ENCODE measurements around the gene XKR7. TPM values are rescaled to one million over a fixed set of nuclear protein-coding genes. Genes with fewer than 3 reads are reported as not detected.

Gene XKR7
- total RNA-seq, 1 donor from 2014 or later = 0.17 TPM

DNA sequence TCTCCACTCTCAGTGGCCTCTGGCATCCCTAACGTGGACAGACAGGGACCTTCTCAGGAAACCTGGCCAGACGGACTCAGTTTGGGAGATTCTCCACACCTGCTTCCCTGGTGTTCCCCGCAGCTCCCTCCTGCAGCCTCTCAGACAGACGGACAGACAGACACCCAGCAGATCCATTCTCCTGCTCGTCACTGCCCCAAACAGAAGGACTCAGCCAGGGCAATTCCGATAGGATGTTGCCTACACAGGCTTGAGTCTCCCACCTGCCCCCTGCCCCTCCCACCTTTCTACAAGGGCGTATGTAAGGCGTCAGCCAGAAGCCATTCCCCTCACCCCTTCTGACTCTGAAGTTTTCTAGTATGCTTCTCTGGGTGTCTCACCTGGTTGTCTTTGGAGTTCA, 42.7 kb downstream of the XKR7 start:
- TF ChIP-seq, protein P1, sequence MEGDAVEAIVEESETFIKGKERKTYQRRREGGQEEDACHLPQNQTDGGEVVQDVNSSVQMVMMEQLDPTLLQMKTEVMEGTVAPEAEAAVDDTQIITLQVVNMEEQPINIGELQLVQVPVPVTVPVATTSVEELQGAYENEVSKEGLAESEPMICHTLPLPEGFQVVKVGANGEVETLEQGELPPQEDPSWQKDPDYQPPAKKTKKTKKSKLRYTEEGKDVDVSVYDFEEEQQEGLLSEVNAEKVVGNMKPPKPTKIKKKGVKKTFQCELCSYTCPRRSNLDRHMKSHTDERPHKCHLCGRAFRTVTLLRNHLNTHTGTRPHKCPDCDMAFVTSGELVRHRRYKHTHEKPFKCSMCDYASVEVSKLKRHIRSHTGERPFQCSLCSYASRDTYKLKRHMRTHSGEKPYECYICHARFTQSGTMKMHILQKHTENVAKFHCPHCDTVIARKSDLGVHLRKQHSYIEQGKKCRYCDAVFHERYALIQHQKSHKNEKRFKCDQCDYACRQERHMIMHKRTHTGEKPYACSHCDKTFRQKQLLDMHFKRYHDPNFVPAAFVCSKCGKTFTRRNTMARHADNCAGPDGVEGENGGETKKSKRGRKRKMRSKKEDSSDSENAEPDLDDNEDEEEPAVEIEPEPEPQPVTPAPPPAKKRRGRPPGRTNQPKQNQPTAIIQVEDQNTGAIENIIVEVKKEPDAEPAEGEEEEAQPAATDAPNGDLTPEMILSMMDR (conservative IDR thresholded peaks at IDR 0.05; ENCODE audit: low read depth, low read length) = no peak

DNA sequence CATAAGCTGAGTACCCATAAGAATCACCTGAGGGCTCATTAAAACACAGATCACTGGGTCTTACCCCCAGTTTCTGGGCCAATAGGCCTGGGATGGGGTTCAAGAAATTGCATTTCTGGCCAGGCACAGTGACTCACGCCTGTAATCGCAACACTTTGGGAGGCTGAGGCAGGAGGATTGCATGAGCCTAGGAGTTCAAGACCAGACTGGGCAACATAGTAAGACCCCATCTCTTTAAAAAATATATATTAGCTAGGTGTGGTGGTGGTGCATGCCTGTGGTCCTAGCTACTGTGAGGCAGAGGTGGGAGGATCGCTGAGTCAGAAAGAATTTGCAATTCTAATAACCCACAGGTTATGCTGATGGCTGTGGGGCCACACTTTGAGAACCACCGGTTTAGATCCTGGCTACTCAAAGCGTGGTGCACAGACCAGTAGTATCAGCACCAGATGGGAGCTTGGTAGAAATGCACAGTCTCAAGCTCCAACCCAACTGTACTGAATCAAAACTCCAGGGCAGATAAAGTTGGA, 44.3 kb downstream of the XKR7 start:
- no peak overlapping the region for H3K4me3 ChIP-seq (ENCODE audit: low read depth, low read length)
- DNase-seq (ENCODE audit: low read depth) = no peak
- TF ChIP-seq, protein P1 (conservative IDR thresholded peaks at IDR 0.05; ENCODE audit: low read depth, low read length) = no peak

More for the DNA sequence above, 42.7 kb downstream of the XKR7 start:
- H3K4me3 ChIP-seq (ENCODE audit: low read depth, low read length) = no peak overlapping the region
- DNase-seq (ENCODE audit: low read depth) = no peak

DNA sequence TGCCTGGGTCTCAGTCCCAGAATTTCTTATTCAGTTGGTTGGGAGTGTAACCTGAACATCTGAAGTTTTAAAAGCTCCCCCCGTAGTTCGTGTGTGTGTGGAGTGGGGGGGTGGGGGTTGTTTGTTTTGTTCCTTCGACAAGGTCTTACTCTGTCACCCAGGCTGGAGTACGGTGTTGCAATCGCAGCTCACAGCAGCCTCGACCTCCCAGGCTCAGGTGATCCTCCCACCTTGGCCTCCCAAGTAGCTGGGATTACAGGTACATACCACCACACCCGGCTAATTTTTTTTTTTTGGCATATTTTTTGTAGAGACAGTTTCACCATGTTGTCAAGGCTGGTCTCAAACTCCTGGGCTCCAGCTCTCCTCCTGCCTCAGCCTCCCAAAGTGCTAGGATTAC, 45.4 kb downstream of the XKR7 start:
- no peak overlapping the region for H3K4me3 ChIP-seq (ENCODE audit: low read depth, low read length)
- TF ChIP-seq, protein P1 (conservative IDR thresholded peaks at IDR 0.05; ENCODE audit: low read depth, low read length) = no peak
- DNase-seq (ENCODE audit: low read depth) = no peak

DNA sequence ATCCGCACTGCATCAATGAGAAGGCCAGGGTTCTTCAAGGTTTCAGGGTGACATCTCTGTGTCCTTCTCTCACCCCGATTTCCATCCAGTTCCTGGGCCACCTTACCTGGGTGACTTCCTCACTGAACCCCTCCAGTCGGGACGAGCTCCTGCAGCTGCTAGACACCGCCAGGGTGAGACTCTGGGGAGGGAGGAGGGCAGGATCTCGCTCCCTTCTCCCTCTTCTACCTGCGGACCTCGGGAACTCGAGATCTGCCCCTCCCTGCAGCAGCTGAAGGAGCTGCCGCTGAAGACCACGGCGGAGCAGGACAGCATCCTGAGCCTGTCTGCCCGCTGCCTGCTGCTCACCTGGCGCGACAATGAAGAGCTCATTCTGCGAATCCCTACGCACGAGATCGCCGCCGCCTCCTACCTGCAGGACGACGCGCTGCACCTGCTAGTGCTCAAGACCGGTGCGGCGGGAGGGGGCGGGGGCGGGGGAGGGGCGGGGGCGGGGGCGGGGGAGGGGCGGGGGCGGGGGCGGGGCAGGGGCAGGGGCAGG, 49.8 kb downstream of the XKR7 start:
- TF ChIP-seq, protein P1 (conservative IDR thresholded peaks at IDR 0.05; ENCODE audit: low read depth, low read length) = peak; percentile 13
- DNase-seq (ENCODE audit: low read depth) = no peak
- no peak overlapping the region for H3K4me3 ChIP-seq (ENCODE audit: low read depth, low read length)

DNA sequence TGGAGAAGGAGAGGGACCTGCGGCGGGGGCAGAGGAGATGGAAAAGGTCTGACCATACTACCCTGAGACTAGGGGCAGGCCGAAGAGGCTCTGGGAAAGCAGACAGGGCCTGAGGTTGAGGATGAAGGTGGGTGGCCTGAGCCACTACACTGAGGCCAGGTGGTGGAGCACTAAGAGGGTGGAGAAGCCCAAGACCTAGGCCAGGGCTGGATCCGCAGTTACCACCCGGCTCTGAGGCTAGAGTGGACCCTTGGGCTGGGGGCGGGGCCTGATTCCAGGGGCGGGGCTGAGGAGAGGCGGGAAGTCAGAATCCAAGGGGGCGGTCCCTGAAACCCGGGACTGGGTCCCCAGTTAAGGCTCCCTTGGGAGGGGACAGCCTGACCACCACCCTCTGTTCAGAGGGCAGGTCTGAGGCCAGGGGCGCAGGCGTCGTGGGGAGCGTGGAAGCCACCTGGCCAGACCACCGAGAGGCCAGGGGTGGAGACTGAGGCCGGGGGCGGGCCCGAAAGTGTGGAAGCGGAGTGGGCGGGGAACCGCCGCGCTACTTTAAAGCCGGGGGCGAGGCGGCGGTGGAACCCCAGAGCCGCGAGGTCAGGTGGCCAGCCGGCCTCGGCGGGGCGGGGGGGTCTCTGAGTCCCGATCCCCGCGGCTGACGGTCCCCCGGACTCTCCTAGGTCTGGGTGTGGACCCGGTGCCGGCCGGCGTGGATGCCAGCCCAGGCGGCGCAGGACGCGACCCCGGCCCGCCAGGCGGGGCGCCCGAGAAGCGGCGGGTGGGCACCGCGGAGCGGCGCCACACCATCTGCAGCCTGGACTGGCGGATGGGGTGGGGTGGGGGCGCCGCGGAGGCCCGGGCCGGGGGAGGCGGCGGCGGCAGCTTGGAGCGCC, 50.6 kb downstream of the XKR7 start:
- TF ChIP-seq, protein P1 (conservative IDR thresholded peaks at IDR 0.05; ENCODE audit: low read depth, low read length) = no peak
- H3K4me3 ChIP-seq (ENCODE audit: low read depth, low read length) = peak overlapping the region; percentile 42
- DNase-seq (ENCODE audit: low read depth) = no peak

DNA sequence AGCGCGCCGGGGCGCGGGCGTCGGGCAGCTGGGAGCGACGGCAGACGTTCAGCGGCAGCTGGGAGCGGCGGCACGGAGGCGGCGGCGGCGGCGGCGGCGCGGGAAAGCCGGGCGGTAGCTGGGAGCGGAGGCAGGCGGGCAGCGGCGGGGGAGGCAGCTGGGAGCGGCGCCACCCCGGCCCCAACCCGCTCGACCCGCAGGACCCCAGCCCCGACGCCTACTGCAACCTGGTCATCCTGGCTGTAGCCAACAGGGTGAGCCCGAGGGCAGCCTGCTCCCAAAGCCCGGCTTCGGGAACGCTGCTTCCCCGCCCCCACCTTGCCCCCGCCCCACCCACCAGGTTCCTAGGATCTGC, 51.2 kb downstream of the XKR7 start:
- no peak for DNase-seq (ENCODE audit: low read depth)
- TF ChIP-seq, protein P1 (conservative IDR thresholded peaks at IDR 0.05; ENCODE audit: low read depth, low read length) = no peak
- H3K4me3 ChIP-seq (ENCODE audit: low read depth, low read length) = no peak overlapping the region

Measured in epithelial cell of proximal tubule (primary cell).